ENCODE data around the gene CDK11B.
"Not testable (repeated sequence)": the region's sequence is repeated elsewhere in the genome, so short reads cannot be mapped to it uniquely, and the experiment has no call there.

- TF ChIP-seq EP300, CTCF (IDR thresholded peaks at IDR 0.05): not testable (repeated sequence)
Measured at GRCh38 chr1:1639368-1639767, 19.4 kb downstream of the CDK11B start.

All from ovary (tissue), 3 donors.